Choroid plexus epithelial cell (primary cell): Measurements from ENCODE around the gene RPLP2.

Source experiments
- DNase-seq: peaks from one replicate; pipeline ENCODE4 v3.0.0-alpha.2; 2010; ENCODE audit warnings: low read depth
- H3K4me3 ChIP-seq: 2 replicates; pipeline ENCODE4 v1.5.1; 2011; ENCODE audit warnings: low read depth, mild to moderate bottlenecking, control low read depth, low read length, moderate library complexity
- CTCF ChIP-seq: conservative IDR thresholded peaks from 2 replicates; pipeline ENCODE4 v1.5.1; 2011; ENCODE audit warnings: low read depth, mild to moderate bottlenecking, control low read depth, inconsistent platforms, low read length, moderate library complexity

RPLP2 gene

GRCh38 chr11:764322-765024 is 45.3 kb upstream of the RPLP2 start:
- H3K4me3 ChIP-seq, result no peak overlapping the region
- DNase-seq, result no peak
- no peak for TF ChIP-seq CTCF

- peak; percentile 43 for DNase-seq
- TF ChIP-seq CTCF, result peak; percentile 45
- H3K4me3 ChIP-seq, result no peak overlapping the region
These were observed 44.6 kb upstream of the RPLP2 start for GRCh38 chr11:765025-765801.

- no peak for TF ChIP-seq CTCF
- H3K4me3 ChIP-seq, result no peak overlapping the region
- DNase-seq, result no peak
These were observed 44.0 kb upstream of the RPLP2 start for GRCh38 chr11:765802-766091.

GRCh38 chr11:766106-766935 is 43.4 kb upstream of the RPLP2 start:
- TF ChIP-seq CTCF, result no peak
- no peak overlapping the region for H3K4me3 ChIP-seq
- DNase-seq, result no peak

- DNase-seq, result no peak
- no peak for TF ChIP-seq CTCF
- no peak overlapping the region for H3K4me3 ChIP-seq
These were observed 42.9 kb upstream of the RPLP2 start for GRCh38 chr11:766936-767210.

GRCh38 chr11:767238-767637 is 42.5 kb upstream of the RPLP2 start:
- TF ChIP-seq CTCF, result no peak
- no peak for DNase-seq
- no peak overlapping the region for H3K4me3 ChIP-seq
